ENCODE results near the gene ERG28.

- TF ChIP-seq CTCF (IDR thresholded peaks at IDR 0.05; ENCODE audit: low read depth, low read length) (peak; percentile 82), POLR2A (IDR thresholded peaks at IDR 0.05; ENCODE audit: extremely low read depth, insufficient read length) (no peak), MAX (IDR thresholded peaks at IDR 0.05; ENCODE audit: low read depth, low read length) (no peak)
Observed at GRCh38 chr14:75709207-75709812, 48.6 kb upstream of the ERG28 start.

Data from NB4 (cell line).